OCI-LY1 (cell line): Measurements from ENCODE around the gene MARCHF10.
"Not testable (repeated sequence)": the region's sequence is repeated elsewhere in the genome, so short reads cannot be mapped to it uniquely, and the experiment has no call there.

Experiments used
- H2AFZ ChIP-seq: fragments of 200-600 bp; sonication (generic), shearing (Covaris generic); 2 replicates; pipeline ENCODE4 v1.6.0; 2014; ENCODE audit warnings: antibody characterized with exemption, mild to moderate bottlenecking, low read length
- H3F3A ChIP-seq: fragments of 200-600 bp; sonication (generic), shearing (Covaris generic); 2 replicates; pipeline ENCODE4 v1.6.0; 2014; ENCODE audit warnings: mild to moderate bottlenecking, antibody characterized with exemption, low read length, moderate library complexity; ENCODE audit not compliant: insufficient read depth
- H3K27ac ChIP-seq: fragments of 200-600 bp; sonication (generic); 2 replicates; pipeline ENCODE4 v1.5.1; 2014; ENCODE audit warnings: low read length, mixed run types, mild to moderate bottlenecking, low read depth; ENCODE audit not compliant: poor library complexity, severe bottlenecking
- H3K27me3 ChIP-seq: fragments of 200-600 bp; sonication (generic); 2 replicates; pipeline ENCODE4 v1.6.0; 2014; ENCODE audit warnings: antibody characterized with exemption, mild to moderate bottlenecking, low read length, moderate library complexity; ENCODE audit not compliant: insufficient read depth
- H3K36me3 ChIP-seq: fragments of 200-600 bp; sonication (generic); 2 replicates; pipeline ENCODE4 v1.6.1; 2014; ENCODE audit warnings: mild to moderate bottlenecking, antibody characterized with exemption, low read length, moderate library complexity, mixed read lengths; ENCODE audit not compliant: insufficient read depth
- H3K4me1 ChIP-seq: fragments of 200-600 bp; sonication (generic); 2 replicates; pipeline ENCODE4 v1.5.1; 2014; ENCODE audit warnings: mild to moderate bottlenecking, low read length, moderate library complexity; ENCODE audit not compliant: insufficient read depth, severe bottlenecking
- H3K4me2 ChIP-seq: fragments of 200-600 bp; sonication (generic), shearing (Covaris generic); 2 replicates; pipeline ENCODE4 v1.6.1; 2014; ENCODE audit warnings: low read length
- H3K4me3 ChIP-seq: fragments of 200-600 bp; sonication (generic); 2 replicates; pipeline ENCODE4 v1.5.1; 2014; ENCODE audit warnings: low read length, low read depth, mild to moderate bottlenecking, mixed read lengths; ENCODE audit not compliant: poor library complexity, severe bottlenecking
- H3K79me2 ChIP-seq: fragments of 200-600 bp; shearing (Covaris generic); 2 replicates; pipeline ENCODE4 v1.6.1; 2016; ENCODE audit warnings: mixed run types, low read length, mixed read lengths; ENCODE audit not compliant: insufficient read depth
- H3K9ac ChIP-seq: fragments of 200-600 bp; sonication (generic), shearing (Covaris generic); 2 replicates; pipeline ENCODE4 v1.6.1; 2014; ENCODE audit warnings: mild to moderate bottlenecking, low read length, mixed read lengths
- H3K9me2 ChIP-seq: fragments of 200-600 bp; sonication (generic), shearing (Covaris generic); 2 replicates; pipeline ENCODE4 v1.6.1; 2014; ENCODE audit warnings: low read depth, mild to moderate bottlenecking, low read length, mixed read lengths
- H3K9me3 ChIP-seq: fragments of 200-600 bp; shearing (Covaris generic); 2 replicates; pipeline ENCODE4 v1.6.1; 2014; ENCODE audit warnings: low read length, mixed read lengths
- H4K20me1 ChIP-seq: fragments of 200-600 bp; sonication (generic), shearing (Covaris generic); 2 replicates; pipeline ENCODE4 v1.6.0; 2016; ENCODE audit warnings: mild to moderate bottlenecking, low read length; ENCODE audit not compliant: insufficient read depth
- CTCF ChIP-seq: fragments of 200-600 bp; sonication (generic), shearing (Covaris generic); IDR thresholded peaks from 2 replicates; pipeline ENCODE4 v1.5.1; 2017; ENCODE audit warnings: mild to moderate bottlenecking, antibody characterized with exemption, low read length, moderate library complexity, mixed read lengths
- EZH2 ChIP-seq: fragments of 200-600 bp; sonication (generic), shearing (Covaris generic); IDR thresholded peaks from 2 replicates; pipeline ENCODE4 v1.8.0; 2017; ENCODE audit warnings: borderline replicate concordance, mixed run types, mild to moderate bottlenecking, antibody characterized with exemption, low read length, moderate library complexity, mixed read lengths

Gene MARCHF10

GRCh38 chr17:62700964-62701705 is 107.0 kb downstream of the MARCHF10 start:
- H3K9ac ChIP-seq: no peak overlapping the region
- no peaks in the 10 kb centered on the region; the same call in 1 of the 2 replicates for H3K27me3 ChIP-seq
- no peaks in the 10 kb centered on the region for H3K79me2 ChIP-seq
- H3K27ac ChIP-seq: no peak overlapping the region
- H4K20me1 ChIP-seq: no peaks in the 10 kb centered on the region
- H3K4me1 ChIP-seq: no peaks in the 10 kb centered on the region
- H3K9me3 ChIP-seq: no peaks in the 10 kb centered on the region
- no peaks in the 10 kb centered on the region for H3F3A ChIP-seq
- H3K4me3 ChIP-seq: no peak overlapping the region
- H3K9me2 ChIP-seq: no peaks in the 10 kb centered on the region
- TF ChIP-seq EZH2: no peak
- no peak for TF ChIP-seq CTCF
- H3K4me2 ChIP-seq: no peak overlapping the region
- H2AFZ ChIP-seq: no peak overlapping the region
- no peaks in the 10 kb centered on the region for H3K36me3 ChIP-seq

GRCh38 chr17:62698459-62698858 is 109.7 kb downstream of the MARCHF10 start:
- not testable (repeated sequence) for H3K9ac ChIP-seq, H3K4me2 ChIP-seq, H3K79me2 ChIP-seq, H3K9me3 ChIP-seq, H3K27ac ChIP-seq, H2AFZ ChIP-seq, H3K36me3 ChIP-seq, H3F3A ChIP-seq, H4K20me1 ChIP-seq, H3K4me3 ChIP-seq, H3K9me2 ChIP-seq, H3K27me3 ChIP-seq, H3K4me1 ChIP-seq

GRCh38 chr17:62696726-62697490 is 111.2 kb downstream of the MARCHF10 start:
- Histone ChIP-seq H3K9me2 (no peaks in the 10 kb centered on the region), H3K27me3 (no peaks in the 10 kb centered on the region; the same call in 1 of the 2 replicates), H3K27ac (no peak overlapping the region), H3K79me2 (no peaks in the 10 kb centered on the region), H3F3A (no peaks in the 10 kb centered on the region), H3K9ac (no peak overlapping the region), H3K36me3 (no peaks in the 10 kb centered on the region), H3K4me3 (no peak overlapping the region), H3K4me2 (no peak overlapping the region), H2AFZ (no peak overlapping the region), H3K4me1 (no peaks in the 10 kb centered on the region), H3K9me3 (no peaks in the 10 kb centered on the region), H4K20me1 (no peaks in the 10 kb centered on the region)
- TF ChIP-seq CTCF (no peak), EZH2 (no peak)
